EH (cell line): ENCODE data around the gene ERCC1.
"Not testable (repeated sequence)": the region's sequence is repeated elsewhere in the genome, so short reads cannot be mapped to it uniquely, and the experiment has no call there.

ENCODE experiments used
- DNase-seq: peaks from one replicate; pipeline ENCODE4 v3.0.0-alpha.2; 2015; ENCODE audit warnings: low read depth

Gene ERCC1

GRCh38 chr19:45429896-45430295, 6.2 kb upstream of the ERCC1 start:
- not testable (repeated sequence) for DNase-seq

GRCh38 chr19:45428384-45429231, 4.9 kb upstream of the ERCC1 start:
- peak; percentile 84 for DNase-seq

- DNase-seq, result peak; percentile 98
These were observed 708 bp upstream of the ERCC1 start for GRCh38 chr19:45424191-45425058.

GRCh38 chr19:45423033-45423588, 606 bp downstream of the ERCC1 start:
- no peak for DNase-seq

- DNase-seq, result no peak
These were observed 1.7 kb downstream of the ERCC1 start for GRCh38 chr19:45421947-45422498.

- DNase-seq, result no peak
These were observed 2.8 kb downstream of the ERCC1 start for GRCh38 chr19:45420871-45421270.

- no peak for DNase-seq
These were observed 3.4 kb downstream of the ERCC1 start for GRCh38 chr19:45420356-45420755.

GRCh38 chr19:45419895-45420294, 3.8 kb downstream of the ERCC1 start:
- DNase-seq, result no peak

GRCh38 chr19:45419396-45419795, 4.3 kb downstream of the ERCC1 start:
- no peak for DNase-seq

- no peak for DNase-seq
These were observed 4.9 kb downstream of the ERCC1 start for GRCh38 chr19:45418802-45419201.

GRCh38 chr19:45417151-45417550, 6.6 kb downstream of the ERCC1 start:
- DNase-seq, result no peak

- DNase-seq, result no peak
These were observed 9.2 kb downstream of the ERCC1 start for GRCh38 chr19:45414468-45414867.

- DNase-seq, result no peak
These were observed 10.2 kb downstream of the ERCC1 start for GRCh38 chr19:45413497-45413896.

- DNase-seq, result not testable (repeated sequence)
These were observed 13.4 kb downstream of the ERCC1 start for GRCh38 chr19:45410330-45410729.

GRCh38 chr19:45409557-45409920, 14.2 kb downstream of the ERCC1 start:
- DNase-seq, result no peak

- DNase-seq, result no peak
These were observed 14.7 kb downstream of the ERCC1 start for GRCh38 chr19:45408830-45409556.

GRCh38 chr19:45408121-45408520, 15.6 kb downstream of the ERCC1 start:
- DNase-seq, result no peak

- not testable (repeated sequence) for DNase-seq
These were observed 16.1 kb downstream of the ERCC1 start for GRCh38 chr19:45407585-45407984.

GRCh38 chr19:45407091-45407375, 16.7 kb downstream of the ERCC1 start:
- no peak for DNase-seq

- peak; percentile 87 for DNase-seq
These were observed 17.3 kb downstream of the ERCC1 start, which contains the start of gene POLR1G for GRCh38 chr19:45406226-45407090. TSS of gene POLR1G (plus strand) at chr19:45406644. CDS start at chr19:45406697, 53 bp downstream.
